ENCODE data around the gene APOL3.
"Not testable (repeated sequence)": the region's sequence is repeated elsewhere in the genome, so short reads cannot be mapped to it uniquely, and the experiment has no call there.

APOL3 gene

DNA sequence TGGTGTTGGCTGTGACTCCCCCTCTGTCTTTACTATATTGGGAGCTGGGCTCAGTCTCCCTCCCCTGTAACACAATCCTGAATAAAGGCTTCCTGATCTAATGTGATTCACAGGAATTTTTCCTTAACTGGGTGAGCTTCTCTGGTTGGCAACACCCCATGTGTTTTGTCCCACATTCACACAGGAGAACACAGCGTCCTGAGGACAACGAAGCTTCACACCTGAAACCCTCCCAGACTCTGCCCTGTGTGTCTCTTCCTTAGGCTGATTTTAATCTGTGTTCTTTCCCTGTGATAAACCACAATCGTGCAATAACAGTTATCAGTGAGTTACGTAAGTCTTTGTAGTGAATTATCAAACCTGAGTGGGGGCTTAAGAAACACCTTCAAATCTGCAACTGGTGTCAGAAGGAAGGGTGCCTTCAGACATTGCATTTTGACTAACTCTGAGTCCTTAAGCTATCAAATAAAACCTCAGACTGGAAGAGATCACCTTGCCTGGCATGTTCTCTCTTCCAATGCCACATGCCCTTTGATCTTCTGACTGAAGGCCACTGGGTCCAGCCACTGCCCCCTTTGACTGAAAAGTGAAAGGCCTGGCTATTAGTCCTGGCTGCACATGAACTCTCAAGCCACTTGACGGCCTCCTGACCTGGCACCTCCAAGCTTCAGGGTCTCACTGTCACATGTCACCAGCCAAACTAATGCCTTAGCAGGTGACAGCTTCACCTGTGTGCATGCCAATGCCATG is 17.3 kb downstream of the APOL3 start:
- Histone ChIP-seq H3K4me3 (ENCODE audit: low read depth, low read length) (no peak overlapping the region), H3K27me3 (replicated peaks) (no peaks in the 10 kb centered on the region), H3K27ac (no peak overlapping the region), H3K36me3 (replicated peaks) (no peaks in the 10 kb centered on the region)
- no peak for DNase-seq
- no peak for TF ChIP-seq CTCF (IDR thresholded peaks at IDR 0.05; ENCODE audit: low read depth, low read length, missing control alignments)
- in situ Hi-C loops (cut with HindIII; ENCODE audit: low pct_ligation_motif_present, low sequenced_read_pairs): no loop called here

GRCh38 chr22:36141481-36141880 is 19.1 kb downstream of the APOL3 start:
- no peak for TF ChIP-seq CTCF (IDR thresholded peaks at IDR 0.05; ENCODE audit: low read depth, low read length, missing control alignments)
- Histone ChIP-seq H3K36me3 (replicated peaks) (no peaks in the 10 kb centered on the region), H3K27me3 (replicated peaks) (no peaks in the 10 kb centered on the region), H3K27ac (no peak overlapping the region), H3K4me3 (ENCODE audit: low read depth, low read length) (no peak overlapping the region)
- no peak for DNase-seq
- in situ Hi-C loops (cut with HindIII; ENCODE audit: low pct_ligation_motif_present, low sequenced_read_pairs): no loop called here

GRCh38 chr22:36138709-36139108 is 21.8 kb downstream of the APOL3 start:
- H3K27me3 ChIP-seq (replicated peaks); H3K27ac ChIP-seq; H3K36me3 ChIP-seq (replicated peaks); H3K4me3 ChIP-seq (ENCODE audit: low read depth, low read length); in situ Hi-C loops (cut with HindIII; ENCODE audit: low pct_ligation_motif_present, low sequenced_read_pairs); DNase-seq: not testable (repeated sequence)

DNA sequence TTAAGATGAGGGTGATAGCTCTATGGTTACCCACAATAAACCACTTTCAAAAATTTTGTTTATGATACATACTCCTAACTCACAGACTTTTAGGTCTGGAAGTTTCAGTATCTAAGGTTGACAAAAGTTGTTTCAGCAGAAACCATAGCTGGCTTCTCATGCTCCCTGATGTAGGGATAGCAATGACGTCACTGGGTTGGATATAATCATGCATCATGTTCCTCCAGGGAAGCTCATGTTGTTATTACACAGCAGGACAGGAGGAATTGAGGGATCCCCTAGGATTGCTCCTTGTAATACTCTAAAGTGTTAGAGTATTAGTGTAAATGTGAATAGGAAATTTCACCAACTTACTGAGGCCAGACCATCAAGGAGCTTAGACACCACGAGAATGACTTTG is 23.6 kb downstream of the APOL3 start:
- peak; percentile 21 for DNase-seq
- in situ Hi-C loops (cut with HindIII; ENCODE audit: low pct_ligation_motif_present, low sequenced_read_pairs): no loop called here
- peaks cover 2% of the 10 kb centered on the region for H3K27me3 ChIP-seq (replicated peaks)
- TF ChIP-seq CTCF (IDR thresholded peaks at IDR 0.05; ENCODE audit: low read depth, low read length, missing control alignments): no peak
- no peaks in the 10 kb centered on the region for H3K36me3 ChIP-seq (replicated peaks)
- no peak overlapping the region for H3K4me3 ChIP-seq (ENCODE audit: low read depth, low read length)
- no peak overlapping the region for H3K27ac ChIP-seq

GRCh38 chr22:36136475-36136874 is 24.1 kb downstream of the APOL3 start:
- Histone ChIP-seq H3K4me3 (ENCODE audit: low read depth, low read length) (no peak overlapping the region), H3K36me3 (replicated peaks) (no peaks in the 10 kb centered on the region), H3K27me3 (replicated peaks) (peaks cover 2% of the 10 kb centered on the region), H3K27ac (no peak overlapping the region)
- TF ChIP-seq CTCF (IDR thresholded peaks at IDR 0.05; ENCODE audit: low read depth, low read length, missing control alignments): no peak
- DNase-seq: peak; percentile 11
- in situ Hi-C loops (cut with HindIII; ENCODE audit: low pct_ligation_motif_present, low sequenced_read_pairs): no loop called here

DNA sequence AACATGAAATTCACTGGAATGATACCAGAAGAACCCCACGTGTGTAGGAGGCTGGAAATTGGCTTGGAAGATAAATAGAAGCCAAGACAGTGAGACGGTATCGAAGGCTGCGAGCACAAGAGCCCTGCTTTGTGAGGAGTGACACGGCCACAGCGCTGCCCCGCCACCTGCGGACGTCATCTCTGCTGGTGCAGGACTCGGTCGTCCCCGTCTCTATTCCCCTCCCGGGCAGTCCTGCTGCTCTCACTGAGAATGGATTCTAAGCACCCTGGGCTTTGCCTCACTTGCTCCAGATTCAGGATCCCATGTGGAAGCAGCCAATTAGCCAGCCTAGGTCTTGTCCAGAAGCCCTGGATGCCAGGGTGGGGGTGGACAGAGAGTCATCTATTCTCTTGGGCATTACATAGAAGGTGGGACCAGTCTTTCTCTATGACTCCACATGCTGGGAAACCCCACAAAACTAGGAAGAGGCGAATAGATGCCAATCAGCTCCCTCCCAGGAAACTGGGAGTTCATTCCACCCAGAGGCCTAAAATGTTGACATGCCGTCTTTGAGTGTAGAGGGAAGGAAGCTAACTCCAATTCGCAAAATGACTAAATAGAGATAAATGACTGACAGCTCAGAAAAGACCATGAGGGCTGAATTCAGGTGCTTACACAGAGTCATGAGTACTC is 25.1 kb downstream of the APOL3 start:
- Histone ChIP-seq H3K36me3 (replicated peaks) (no peaks in the 10 kb centered on the region), H3K4me3 (ENCODE audit: low read depth, low read length) (no peak overlapping the region), H3K27ac (no peak overlapping the region), H3K27me3 (replicated peaks) (peaks cover 4% of the 10 kb centered on the region)
- DNase-seq: no peak
- TF ChIP-seq CTCF (IDR thresholded peaks at IDR 0.05; ENCODE audit: low read depth, low read length, missing control alignments): no peak
- in situ Hi-C loops (cut with HindIII; ENCODE audit: low pct_ligation_motif_present, low sequenced_read_pairs): no loop called here

Data from brain microvascular endothelial cell (primary cell).